CD4-positive, CD25-positive, alpha-beta regulatory T cell (primary cell): ENCODE measurements around the gene TMEM248. TPM values are rescaled to one million over a fixed set of nuclear protein-coding genes. Genes with fewer than 3 reads are reported as not detected.
"Not testable (repeated sequence)": the region's sequence is repeated elsewhere in the genome, so short reads cannot be mapped to it uniquely, and the experiment has no call there.

Experiments used
- ATAC-seq, 2 donors: fragments of 150-1000 bp; cut with Tn5 transposase; one replicate each; pipeline ENCODE4 v1.10.0; 2021; ENCODE audit warnings: low read depth in 2 of 2, moderate number of reproducible peaks in 2 of 2, moderate library complexity in 1 of 2
- DNase-seq, 3 donors: peaks; one replicate each; pipeline versions ENCODE4 v3.0.0 to v3.0.0-alpha.2; 2012 to 2022; ENCODE audit warnings: mixed read lengths in 1 of 3
- H3K27ac ChIP-seq: one replicate; pipeline ENCODE4 v1.7.0; 2013; ENCODE audit warnings: mild to moderate bottlenecking, low read length; ENCODE audit not compliant: insufficient read depth, poor library complexity, severe bottlenecking
- H3K27me3 ChIP-seq: one replicate; pipeline ENCODE4 v1.7.0; 2013; ENCODE audit warnings: low read length; ENCODE audit not compliant: control insufficient read depth, insufficient read depth
- H3K36me3 ChIP-seq: one replicate; pipeline ENCODE4 v1.7.0; 2013; ENCODE audit warnings: mild to moderate bottlenecking, low read length, moderate library complexity; ENCODE audit not compliant: control insufficient read depth, insufficient read depth
- H3K4me1 ChIP-seq: 2 replicates; pipeline ENCODE4 v1.7.0; 2013; ENCODE audit warnings: mild to moderate bottlenecking, low read length; ENCODE audit not compliant: insufficient read depth, control insufficient read depth, poor library complexity, severe bottlenecking
- H3K4me3 ChIP-seq: one replicate; pipeline ENCODE4 v1.7.0; 2013; ENCODE audit warnings: low read depth, mild to moderate bottlenecking, low read length, moderate library complexity
- H3K9me3 ChIP-seq, 2 experiments: 1 replicate in 1 of 2; 2 replicates in 1 of 2; pipeline ENCODE4 v1.7.0; 2013; ENCODE audit warnings: low read length in 2 of 2, mild to moderate bottlenecking in 1 of 2, moderate library complexity in 1 of 2; ENCODE audit not compliant: control insufficient read depth in 2 of 2
- H3K27ac Mint-ChIP-seq, 3 donors: one replicate each; pipeline ENCODE4 v1.8.0; 2020 to 2022; ENCODE audit warnings: mild to moderate bottlenecking in 3 of 3, mixed read lengths in 3 of 3, moderate library complexity in 2 of 3
- H3K27me3 Mint-ChIP-seq: one replicate; pipeline ENCODE4 v1.8.0; 2022; ENCODE audit warnings: mild to moderate bottlenecking, mixed read lengths
- H3K36me3 Mint-ChIP-seq: one replicate; pipeline ENCODE4 v1.8.0; 2020; ENCODE audit warnings: mixed read lengths
- H3K4me1 Mint-ChIP-seq, 4 donors: one replicate each; pipeline ENCODE4 v1.8.0; 2020 to 2022; ENCODE audit warnings: mixed read lengths in 4 of 4, mild to moderate bottlenecking in 1 of 4
- H3K4me3 Mint-ChIP-seq, 4 donors: one replicate each; pipeline ENCODE4 v1.8.0; 2020 to 2022; ENCODE audit warnings: mild to moderate bottlenecking in 4 of 4, mixed read lengths in 4 of 4, moderate library complexity in 3 of 4
- H3K9me3 Mint-ChIP-seq, 7 donors: one replicate each; pipeline ENCODE4 v1.8.0; 2020 to 2022; ENCODE audit warnings: mixed read lengths in 7 of 7, mild to moderate bottlenecking in 3 of 7, moderate library complexity in 2 of 7
- polyA plus RNA-seq, 4 donors: library from polyadenylated mRNA; unstranded; fragments of 300-500 nt; fragmentation: Illumina TruSeq; gene quantifications; one replicate each; pipeline ENCODE4 v1.2.3, GENCODE V29; 2021
- total RNA-seq: library from RNA; stranded (reverse); gene quantifications from one replicate; pipeline ENCODE4 v1.2.3, GENCODE V29; 2022

Gene TMEM248
- 87.3 TPM for total RNA-seq
- 100 to 1,000 TPM; 103 to 152 (median 116) TPM for polyA plus RNA-seq

DNA sequence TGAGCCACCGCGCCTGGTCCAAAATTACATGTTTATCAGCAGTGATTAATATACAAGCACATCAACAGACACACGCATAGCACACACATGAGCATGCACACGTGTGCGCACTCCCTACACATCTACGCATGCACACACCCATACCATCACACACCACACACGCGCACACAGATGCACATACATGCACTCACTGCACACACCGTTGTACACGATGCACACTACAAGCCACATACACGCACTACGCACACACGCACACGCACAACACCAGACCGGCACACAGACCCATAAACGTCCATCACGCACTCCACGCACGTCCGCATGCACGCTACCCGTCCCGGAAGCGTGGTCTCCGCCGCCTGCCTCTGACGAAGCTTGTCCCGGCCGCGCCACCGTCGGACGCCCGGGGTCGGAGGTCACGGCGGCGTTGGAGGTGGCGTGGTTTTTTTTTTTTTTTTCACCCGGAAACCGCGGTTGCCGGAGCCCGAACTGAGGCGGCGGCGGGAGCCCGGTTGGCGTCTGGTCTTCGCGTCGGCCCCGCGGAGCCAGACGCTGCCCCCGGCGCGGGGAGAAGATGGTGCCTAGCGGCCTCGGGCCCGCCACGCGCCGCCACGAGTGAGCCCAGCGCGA, at the start of gene TMEM248:
TSS of gene TMEM248 (plus strand) at position 457 of the 627 bp plus-strand sequence. CDS start 20,641 bp downstream, outside the sequence.
- peak within 1 kb of the TSS; percentile 98 to 99 (median 98) for H3K4me3 Mint-ChIP-seq
- H3K36me3 Mint-ChIP-seq = peaks cover 5% of the 10 kb centered on the region
- no peaks in the 10 kb centered on the region for H3K27me3 ChIP-seq
- H3K36me3 ChIP-seq = peaks cover 6% of the 10 kb centered on the region
- H3K27ac ChIP-seq = peak within 1 kb of the TSS; percentile 82
- H3K9me3 ChIP-seq = no peaks in the 10 kb centered on the region
- peaks cover 11 to 46% (median 29%) of the 10 kb centered on the region in 4 donors for H3K4me1 Mint-ChIP-seq
- peak within 1 kb of the TSS; percentile 97 for H3K4me3 ChIP-seq
- peaks cover 27% of the 10 kb centered on the region for H3K4me1 ChIP-seq
- peaks cover 13% of the 10 kb centered on the region for H3K27me3 Mint-ChIP-seq
- peak within 1 kb of the TSS; percentile 98 to 99 (median 99) for H3K27ac Mint-ChIP-seq
- peak; percentile 87 to 97 (median 93) for DNase-seq
- ATAC-seq = peak; percentile 93 to 95
- H3K9me3 Mint-ChIP-seq = peaks cover 0 to 5% (median 0%) of the 10 kb centered on the region in 7 donors

- ATAC-seq (no peak), DNase-seq (no peak)
- Mint-ChIP-seq H3K27me3 (no peaks in the 10 kb centered on the region), H3K9me3 (no peaks in the 10 kb centered on the region), H3K4me1 (peaks cover 0 to 7% (median 4%) of the 10 kb centered on the region in 4 donors), H3K4me3 (no peak overlapping the region), H3K36me3 (peaks cover 33% of the 10 kb centered on the region), H3K27ac (no peak overlapping the region)
- Histone ChIP-seq H3K4me3 (no peak overlapping the region), H3K27ac (no peak overlapping the region), H3K4me1 (no peaks in the 10 kb centered on the region), H3K36me3 (peaks cover 6% of the 10 kb centered on the region), H3K27me3 (no peaks in the 10 kb centered on the region), H3K9me3 (no peaks in the 10 kb centered on the region)
These were observed 47.5 kb upstream of the TMEM248 start for GRCh38 chr7:66873476-66873875.

DNA sequence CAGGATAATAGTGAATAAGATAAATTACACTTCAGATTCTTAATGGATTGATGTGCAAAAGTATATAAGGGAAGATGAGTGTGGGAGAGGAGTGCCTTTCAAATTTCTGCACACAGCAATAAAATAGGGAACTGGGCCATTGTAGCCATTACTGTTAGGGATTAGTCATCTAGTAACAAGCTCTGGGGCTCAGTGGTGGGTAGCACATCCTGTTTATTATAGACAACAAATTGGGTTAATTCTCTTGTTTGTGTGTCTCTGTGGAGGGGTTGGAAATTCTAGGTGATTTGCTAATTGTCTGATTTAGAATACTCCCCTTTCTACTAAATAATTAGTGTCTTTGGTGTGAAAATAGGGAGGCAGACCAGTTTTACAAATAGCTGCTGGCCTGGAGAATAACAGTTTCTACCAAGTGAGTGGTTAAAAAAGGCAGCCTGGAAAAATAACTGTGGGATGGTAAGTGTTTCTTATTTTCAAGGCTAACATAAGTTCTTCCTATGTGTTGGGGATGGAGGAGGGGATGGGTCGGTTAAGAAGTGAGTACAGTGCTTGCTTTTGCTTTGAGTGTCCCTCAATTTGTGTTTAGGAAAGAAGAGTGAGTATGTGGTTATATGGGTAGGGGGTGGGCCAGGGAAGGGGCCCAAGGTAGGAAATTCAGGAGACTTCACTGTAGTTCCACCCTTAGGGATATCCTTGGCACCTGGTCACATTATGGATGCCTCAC, 43.3 kb upstream of the TMEM248 start:
- Histone ChIP-seq H3K36me3 (no peaks in the 10 kb centered on the region), H3K27ac (no peak overlapping the region), H3K9me3 (no peaks in the 10 kb centered on the region), H3K4me1 (no peaks in the 10 kb centered on the region), H3K27me3 (no peaks in the 10 kb centered on the region), H3K4me3 (no peak overlapping the region)
- DNase-seq (peak in 1 of 3 donors; percentile 14), ATAC-seq (no peak)
- no peaks in the 10 kb centered on the region for H3K9me3 Mint-ChIP-seq
- no peak overlapping the region for H3K27ac Mint-ChIP-seq
- no peaks in the 10 kb centered on the region for H3K27me3 Mint-ChIP-seq
- peaks cover 22% of the 10 kb centered on the region for H3K36me3 Mint-ChIP-seq
- no peak overlapping the region for H3K4me3 Mint-ChIP-seq
- H3K4me1 Mint-ChIP-seq = peaks cover 0 to 7% (median 4%) of the 10 kb centered on the region in 4 donors

DNA sequence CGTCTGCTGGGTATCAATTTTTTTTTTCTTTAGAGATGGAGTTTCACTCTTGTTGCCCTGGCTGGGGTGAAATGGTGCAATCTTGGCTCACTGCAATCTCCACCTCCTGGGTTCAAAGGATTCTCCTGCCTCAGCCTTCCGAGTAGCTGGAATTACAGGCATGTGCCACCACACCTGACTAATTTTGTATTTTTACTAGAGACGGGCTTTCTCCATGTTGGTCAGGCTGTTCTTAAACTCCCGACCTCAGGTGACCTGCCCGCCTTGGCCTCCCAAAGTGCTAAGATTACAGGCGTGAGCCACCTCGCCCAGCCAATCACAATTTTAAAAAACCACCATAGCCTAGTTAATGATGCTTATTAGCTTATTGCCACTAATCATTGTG, 42.7 kb upstream of the TMEM248 start:
- not testable (repeated sequence) for H3K4me3 Mint-ChIP-seq, H3K4me1 ChIP-seq, ATAC-seq, H3K27ac ChIP-seq, H3K9me3 ChIP-seq, H3K27ac Mint-ChIP-seq, DNase-seq, H3K4me1 Mint-ChIP-seq, H3K27me3 Mint-ChIP-seq, H3K36me3 ChIP-seq, H3K9me3 Mint-ChIP-seq, H3K4me3 ChIP-seq, H3K27me3 ChIP-seq
- peaks cover 27% of the 10 kb centered on the region for H3K36me3 Mint-ChIP-seq

DNA sequence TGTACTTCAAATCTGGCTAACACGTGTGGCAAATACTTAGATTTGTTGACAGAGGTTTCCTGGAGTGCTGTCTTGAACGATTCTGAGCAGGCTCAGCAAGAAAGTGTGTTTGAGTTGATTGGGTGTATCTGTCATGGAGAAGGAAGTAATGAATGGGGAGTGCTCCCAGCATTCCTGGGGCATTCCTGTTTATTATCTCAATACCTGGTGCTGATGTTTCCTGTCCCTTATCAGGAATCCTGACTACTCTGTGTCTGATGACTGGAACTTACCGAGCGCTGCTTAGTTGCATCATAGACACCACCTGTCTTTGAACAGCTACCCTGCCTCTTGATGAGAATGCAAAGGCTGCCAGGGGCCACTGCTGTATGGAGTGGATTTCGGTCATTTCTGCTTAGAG, 41.0 kb upstream of the TMEM248 start:
- H3K27ac Mint-ChIP-seq = peak overlapping the region in 1 of 3 donors; percentile 43

DNA sequence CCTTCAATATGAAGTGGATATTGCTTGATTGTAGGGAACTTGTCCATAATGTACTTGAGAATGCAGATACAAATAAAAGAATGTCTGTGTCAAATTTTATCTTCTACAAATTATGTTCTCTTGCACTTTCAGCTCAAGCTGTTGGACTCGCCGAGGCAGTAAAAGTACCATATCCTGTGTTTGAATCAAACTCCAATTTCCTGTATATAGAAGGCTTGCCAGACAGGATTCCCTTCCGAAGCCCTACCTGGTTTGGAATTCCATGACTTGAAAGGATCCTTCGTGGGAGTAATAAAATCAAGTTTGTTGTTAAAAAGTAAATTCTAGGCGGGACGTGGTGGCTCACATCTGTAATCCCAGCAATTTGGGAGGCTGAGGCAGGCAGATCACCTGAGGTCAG, 40.4 kb upstream of the TMEM248 start:
- not testable (repeated sequence) for H3K4me1 Mint-ChIP-seq, H3K27me3 Mint-ChIP-seq, DNase-seq, H3K9me3 Mint-ChIP-seq, H3K9me3 ChIP-seq, ATAC-seq, H3K27ac ChIP-seq, H3K4me3 Mint-ChIP-seq, H3K27me3 ChIP-seq, H3K4me3 ChIP-seq, H3K36me3 ChIP-seq, H3K4me1 ChIP-seq
- Mint-ChIP-seq H3K27ac (peak overlapping the region in 1 of 3 donors; percentile 43), H3K36me3 (peaks cover 27% of the 10 kb centered on the region)

More for the DNA sequence above, 41.0 kb upstream of the TMEM248 start:
- H3K27me3 ChIP-seq = no peaks in the 10 kb centered on the region
- no peak overlapping the region for H3K4me3 Mint-ChIP-seq
- no peaks in the 10 kb centered on the region for H3K9me3 Mint-ChIP-seq
- H3K4me1 Mint-ChIP-seq = peaks cover 0 to 7% (median 4%) of the 10 kb centered on the region in 4 donors
- no peaks in the 10 kb centered on the region for H3K27me3 Mint-ChIP-seq
- H3K27ac ChIP-seq = no peak overlapping the region
- no peaks in the 10 kb centered on the region for H3K4me1 ChIP-seq
- H3K9me3 ChIP-seq = no peaks in the 10 kb centered on the region
- H3K36me3 ChIP-seq = no peaks in the 10 kb centered on the region
- DNase-seq = no peak
- no peak overlapping the region for H3K4me3 ChIP-seq
- peaks cover 27% of the 10 kb centered on the region for H3K36me3 Mint-ChIP-seq
- ATAC-seq = no peak

GRCh38 chr7:66883716-66884115, 37.3 kb upstream of the TMEM248 start:
- ATAC-seq (no peak), DNase-seq (no peak)
- Mint-ChIP-seq H3K36me3 (peaks cover 26% of the 10 kb centered on the region), H3K27me3 (no peaks in the 10 kb centered on the region), H3K27ac (peak overlapping the region in 1 of 3 donors; percentile 6), H3K9me3 (no peaks in the 10 kb centered on the region), H3K4me1 (peaks cover 0 to 10% (median 0%) of the 10 kb centered on the region in 4 donors), H3K4me3 (no peak overlapping the region)
- H3K9me3 ChIP-seq = no peaks in the 10 kb centered on the region
- no peaks in the 10 kb centered on the region for H3K36me3 ChIP-seq
- no peak overlapping the region for H3K27ac ChIP-seq
- no peak overlapping the region for H3K4me3 ChIP-seq
- H3K4me1 ChIP-seq = no peaks in the 10 kb centered on the region
- no peaks in the 10 kb centered on the region for H3K27me3 ChIP-seq
